Activated B cell treated with CpG ODN at 0.5 μM for 24 hours (primary cell): ENCODE data around the gene TUBA4B. TPM values are rescaled to one million over a fixed set of nuclear protein-coding genes. Genes with fewer than 3 reads are reported as not detected.

Experiments
- ATAC-seq: fragments of 200-7000 bp; cut with Tn5 transposase; one replicate; pipeline ENCODE4 v1.10.0; 2021; ENCODE audit warnings: low read depth, mild to moderate bottlenecking, moderate library complexity
- CTCF ChIA-PET: fragments of 350-600 bp; sonication (Branson Sonifier 250); formaldehyde crosslinking; loops from one replicate; lab custom pipeline; 2021; ENCODE audit warnings: antibody characterized with exemption; lab: Charles Lee
- POLR2A ChIA-PET: fragments of 350-600 bp; sonication (Branson Sonifier 250); formaldehyde crosslinking; loops from one replicate; lab custom pipeline; 2021; ENCODE audit warnings: antibody characterized with exemption; lab: Charles Lee
- DNase-seq: peaks from one replicate; pipeline ENCODE4 v3.0.0; 2022
- H3K27ac Mint-ChIP-seq: one replicate; pipeline ENCODE4 v1.8.0; 2020; ENCODE audit warnings: mixed read lengths
- H3K27me3 Mint-ChIP-seq: one replicate; pipeline ENCODE4 v1.8.0; 2021; ENCODE audit warnings: mixed read lengths
- H3K36me3 Mint-ChIP-seq: one replicate; pipeline ENCODE4 v1.8.0; 2021; ENCODE audit warnings: low read depth, mixed read lengths
- H3K4me1 Mint-ChIP-seq: one replicate; pipeline ENCODE4 v1.8.0; 2021; ENCODE audit warnings: mixed read lengths
- H3K4me3 Mint-ChIP-seq: one replicate; pipeline ENCODE4 v1.8.0; 2020; ENCODE audit warnings: mild to moderate bottlenecking, mixed read lengths
- H3K9me3 Mint-ChIP-seq: one replicate; pipeline ENCODE4 v1.8.0; 2020; ENCODE audit warnings: mixed read lengths
- intact Hi-C: fragments of 100-400 bp; cut with micrococcal nuclease; formaldehyde crosslinking; loops from one replicate; pipeline ENCODE4 v1.15.1; 2024
- total RNA-seq: library from RNA; stranded (reverse); gene quantifications from 2 replicates; pipeline ENCODE4 v1.2.3, GENCODE V29; 2022
- TF ChIP-seq, protein P1 (sequence below): fragments of 200-600 bp; IDR thresholded peaks from one replicate; pipeline ENCODE4 v1.8.0; 2022; ENCODE audit warnings: antibody characterized with exemption, mild to moderate bottlenecking

TUBA4B gene
- total RNA-seq, 1 donor from 2014 or later, result not detected

DNA sequence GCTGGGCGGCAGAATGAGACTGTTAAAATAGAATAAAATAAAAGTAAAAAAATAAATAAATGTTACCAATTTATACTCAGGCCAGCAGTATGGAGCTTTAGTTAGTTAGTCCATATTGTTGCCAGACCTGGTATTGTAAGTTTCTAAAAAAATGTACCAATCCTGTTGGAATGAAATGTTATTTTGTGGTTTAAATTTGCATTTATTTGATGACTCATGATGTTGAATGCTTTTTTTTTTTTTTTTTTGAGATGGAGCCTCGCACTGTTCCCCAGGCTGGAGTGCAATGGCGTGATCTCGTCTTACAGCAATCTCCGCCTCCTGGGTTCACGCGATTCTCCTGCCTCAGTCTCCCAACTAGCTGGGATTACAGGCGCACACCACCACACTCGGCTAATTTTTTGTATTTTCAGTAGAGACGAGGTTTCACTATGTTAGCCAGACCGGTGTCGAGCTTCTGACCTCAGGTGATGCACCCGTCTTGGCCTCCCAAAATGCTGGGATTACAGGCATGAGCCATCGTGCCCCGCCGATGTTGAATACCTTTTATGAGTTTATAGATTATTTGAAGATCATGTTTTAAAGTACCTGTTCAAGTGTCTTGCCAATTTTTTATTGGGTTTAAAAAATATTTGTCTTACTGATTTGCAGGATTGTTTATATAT lies 61.9 kb downstream of the TUBA4B start:
- CTCF ChIA-PET, result no interaction called here
- no peaks in the 10 kb centered on the region for H3K9me3 Mint-ChIP-seq
- peaks cover 24% of the 10 kb centered on the region for H3K27me3 Mint-ChIP-seq
- H3K27ac Mint-ChIP-seq, result no peak overlapping the region
- intact Hi-C loops, result no loop called here
- DNase-seq, result no peak
- H3K4me1 Mint-ChIP-seq, result no peaks in the 10 kb centered on the region
- no peak for ATAC-seq
- no peaks in the 10 kb centered on the region for H3K36me3 Mint-ChIP-seq
- H3K4me3 Mint-ChIP-seq, result no peak overlapping the region
- POLR2A ChIA-PET, result interaction anchor here (0.7 kb wide), 1 partner anchor 282 kb away, joined by 5 read pairs; no protein-coding TSS in a partner anchor
- TF ChIP-seq, protein P1, sequence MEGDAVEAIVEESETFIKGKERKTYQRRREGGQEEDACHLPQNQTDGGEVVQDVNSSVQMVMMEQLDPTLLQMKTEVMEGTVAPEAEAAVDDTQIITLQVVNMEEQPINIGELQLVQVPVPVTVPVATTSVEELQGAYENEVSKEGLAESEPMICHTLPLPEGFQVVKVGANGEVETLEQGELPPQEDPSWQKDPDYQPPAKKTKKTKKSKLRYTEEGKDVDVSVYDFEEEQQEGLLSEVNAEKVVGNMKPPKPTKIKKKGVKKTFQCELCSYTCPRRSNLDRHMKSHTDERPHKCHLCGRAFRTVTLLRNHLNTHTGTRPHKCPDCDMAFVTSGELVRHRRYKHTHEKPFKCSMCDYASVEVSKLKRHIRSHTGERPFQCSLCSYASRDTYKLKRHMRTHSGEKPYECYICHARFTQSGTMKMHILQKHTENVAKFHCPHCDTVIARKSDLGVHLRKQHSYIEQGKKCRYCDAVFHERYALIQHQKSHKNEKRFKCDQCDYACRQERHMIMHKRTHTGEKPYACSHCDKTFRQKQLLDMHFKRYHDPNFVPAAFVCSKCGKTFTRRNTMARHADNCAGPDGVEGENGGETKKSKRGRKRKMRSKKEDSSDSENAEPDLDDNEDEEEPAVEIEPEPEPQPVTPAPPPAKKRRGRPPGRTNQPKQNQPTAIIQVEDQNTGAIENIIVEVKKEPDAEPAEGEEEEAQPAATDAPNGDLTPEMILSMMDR, result no peak

Other genes starting within 250 kb of the TUBA4B start
- gene CFAP65, start 211.7 kb upstream of the TUBA4B start, total RNA-seq, result not detected in 2 replicates
- 0.10 TPM in 1 of 2 replicates, not detected in the other for gene IHH, start 192.3 kb upstream of the TUBA4B start, total RNA-seq
- gene NHEJ1, start 92.4 kb upstream of the TUBA4B start, total RNA-seq, result 19.1 and 25.0 TPM in 2 replicates
- gene SLC23A3, start 83.2 kb upstream of the TUBA4B start, total RNA-seq, result 4.5 and 4.9 TPM in 2 replicates
- 144 and 147 TPM in 2 replicates for gene CNPPD1, start 76.3 kb upstream of the TUBA4B start, total RNA-seq
- gene RETREG2, start 75.0 kb upstream of the TUBA4B start, total RNA-seq, result 60.5 and 78.6 TPM in 2 replicates
- 39.9 and 47.2 TPM in 2 replicates for gene ZFAND2B, start 46.5 kb upstream of the TUBA4B start, total RNA-seq
- 12.1 and 16.6 TPM in 2 replicates for gene ABCB6, start 34.3 kb upstream of the TUBA4B start, total RNA-seq
- 28.3 and 38.3 TPM in 2 replicates for gene ATG9A, start 23.6 kb upstream of the TUBA4B start, total RNA-seq
- gene ANKZF1, start 23.4 kb upstream of the TUBA4B start, total RNA-seq, result 96.0 and 105 TPM in 2 replicates
- 4.5 and 4.6 TPM in 2 replicates for gene GLB1L, start 7.8 kb upstream of the TUBA4B start, total RNA-seq
- gene STK16, start 7.8 kb upstream of the TUBA4B start, total RNA-seq, result 31.0 and 36.5 TPM in 2 replicates
- gene TUBA4A, start 675 bp downstream of the TUBA4B start, total RNA-seq, result 184 and 192 TPM in 2 replicates
- gene DNAJB2, start 26.1 kb downstream of the TUBA4B start, total RNA-seq, result 59.0 and 71.1 TPM in 2 replicates
- gene PTPRN, start 56.2 kb downstream of the TUBA4B start, total RNA-seq, result not detected in 2 replicates
- gene RESP18, start 79.5 kb downstream of the TUBA4B start, total RNA-seq, result not detected in 2 replicates
- gene DNPEP, start 134.7 kb downstream of the TUBA4B start, total RNA-seq, result 89.0 and 93.4 TPM in 2 replicates
- not detected in 2 replicates for gene DES, start 165.1 kb downstream of the TUBA4B start, total RNA-seq
- gene SPEG, start 181.6 kb downstream of the TUBA4B start, total RNA-seq, result 0.09 and 0.42 TPM in 2 replicates
- 32.9 and 33.0 TPM in 2 replicates for gene GMPPA, start 245.6 kb downstream of the TUBA4B start, total RNA-seq